Mucosa of gallbladder (tissue), 1 donor: Measurements from ENCODE around the gene SMURF2. TPM values are rescaled to one million over a fixed set of nuclear protein-coding genes. Genes with fewer than 3 reads are reported as not detected.
A peak's percentile ranks its signal among the peaks of the same experiment; 100 is the strongest.

Source experiments
- DNase-seq: peaks from one replicate; pipeline ENCODE4 v3.0.0-alpha.2; 2020; ENCODE audit warnings: low spot score
- total RNA-seq: library from RNA; stranded (reverse); gene quantifications from one replicate; pipeline ENCODE4 v1.2.1, GENCODE V29; 2021
- donor health status: DM: no; HTN: no; CAD: no.

Gene SMURF2
- total RNA-seq, 1 donor from 2014 or later = 22.2 TPM

GRCh38 chr17:64538508-64539130 is 123.5 kb downstream of the SMURF2 start:
- DNase-seq = no peak

DNA sequence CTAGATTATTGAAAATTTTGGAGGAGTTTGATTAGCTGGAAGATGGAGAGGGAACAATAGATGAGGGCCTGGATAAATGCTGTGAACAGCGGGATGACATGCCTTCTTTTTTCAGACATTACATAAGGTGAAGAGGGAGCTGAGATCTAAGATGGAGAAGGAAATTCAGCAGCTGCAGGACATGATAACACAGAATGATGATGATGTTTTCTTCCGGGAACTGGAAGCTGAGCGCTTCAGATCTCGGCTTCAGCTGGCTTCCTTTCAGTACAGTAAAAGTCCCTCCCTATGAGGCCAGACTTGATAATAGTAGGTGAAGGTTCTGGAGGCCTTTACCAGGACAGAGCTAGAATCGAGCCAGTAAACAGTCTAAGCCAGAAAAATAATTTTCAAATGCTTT is 124.6 kb downstream of the SMURF2 start:
- DNase-seq = no peak

DNA sequence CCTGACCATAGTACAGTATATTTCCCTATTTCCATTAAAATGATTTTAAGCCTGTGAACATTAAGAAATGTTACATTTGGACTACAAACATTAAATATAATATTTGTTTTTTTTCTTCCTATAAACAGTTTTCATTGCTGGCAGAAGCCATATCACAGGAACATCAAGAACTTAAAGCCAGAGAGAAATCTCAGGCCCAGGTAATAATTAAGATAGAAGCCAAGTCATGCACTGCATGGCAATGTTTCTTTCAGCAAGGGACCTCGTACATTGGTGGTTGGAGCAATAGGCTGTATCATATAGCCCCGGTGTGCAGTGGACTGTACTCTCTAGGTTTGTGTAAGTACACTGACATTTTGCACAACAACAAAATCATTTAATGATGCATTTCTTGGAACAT is 125.2 kb downstream of the SMURF2 start:
- no peak for DNase-seq

DNA sequence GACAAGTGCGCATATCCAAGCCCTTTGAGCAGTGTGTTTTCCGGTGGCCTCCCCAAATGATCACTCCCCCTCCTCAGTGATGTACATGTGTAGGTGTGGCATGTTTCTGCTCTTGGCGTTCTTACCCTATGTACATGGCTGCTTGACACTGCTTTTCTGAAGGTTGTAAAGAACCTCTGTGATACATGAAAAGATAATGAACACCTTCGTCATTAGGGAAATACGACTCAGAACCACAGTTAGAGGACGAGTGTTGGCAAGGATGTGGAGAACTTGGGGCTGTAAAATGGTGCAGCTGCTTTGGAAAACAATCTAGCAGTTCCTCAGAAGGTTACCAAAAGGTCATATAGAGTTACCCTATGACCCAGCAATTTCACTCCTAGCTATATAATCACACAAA is 126.8 kb downstream of the SMURF2 start:
- no peak for DNase-seq

GRCh38 chr17:64534187-64534586 is 127.9 kb downstream of the SMURF2 start:
- no peak for DNase-seq

GRCh38 chr17:64533784-64534183 is 128.3 kb downstream of the SMURF2 start:
- no peak for DNase-seq

- DNase-seq = no peak
These were observed 129.7 kb downstream of the SMURF2 start for GRCh38 chr17:64532409-64532808.

DNA sequence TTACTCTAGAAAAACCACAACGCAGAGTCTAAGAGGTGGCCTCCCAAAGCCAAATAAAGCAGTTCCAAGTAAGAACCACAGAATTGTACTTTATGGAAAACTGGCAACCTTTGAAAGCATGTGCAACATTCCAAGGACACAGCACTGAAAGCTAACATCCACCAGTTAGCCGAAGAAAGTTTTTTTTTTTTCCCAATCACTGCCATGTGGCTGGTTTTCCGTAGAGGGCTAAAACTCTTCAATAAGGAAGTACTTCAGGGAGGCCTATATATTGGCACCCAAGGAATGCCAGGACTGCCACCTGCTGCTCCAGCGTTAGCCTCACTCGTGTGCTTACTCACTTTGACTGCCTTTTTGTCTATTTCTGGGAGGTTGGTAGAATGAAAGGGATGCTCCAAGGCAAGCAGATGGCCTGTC is 130.1 kb downstream of the SMURF2 start:
- no peak for DNase-seq

GRCh38 chr17:64529221-64529620 is 132.9 kb downstream of the SMURF2 start:
- no peak for DNase-seq

DNA sequence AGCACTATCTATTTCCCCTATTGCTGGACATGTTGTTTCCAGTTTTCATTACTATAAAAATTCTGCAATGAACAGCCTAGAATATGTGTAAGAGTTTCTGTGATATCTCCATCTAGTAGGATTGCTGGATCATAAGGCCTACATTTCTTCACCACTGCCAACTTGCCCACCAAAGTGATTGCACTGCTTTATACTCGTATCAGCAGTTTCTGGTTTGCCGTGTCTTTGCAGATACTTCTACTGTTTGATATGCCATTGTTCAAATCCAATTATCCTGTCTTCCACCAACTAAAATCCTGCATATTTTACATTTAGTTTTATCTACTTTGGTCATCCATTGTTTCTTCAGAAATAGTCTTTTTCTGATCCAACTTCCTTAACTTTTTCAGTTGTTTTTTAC is 134.2 kb downstream of the SMURF2 start:
- no peak for DNase-seq

- no peak for DNase-seq
These were observed 141.7 kb downstream of the SMURF2 start for GRCh38 chr17:64520359-64520758.

DNA sequence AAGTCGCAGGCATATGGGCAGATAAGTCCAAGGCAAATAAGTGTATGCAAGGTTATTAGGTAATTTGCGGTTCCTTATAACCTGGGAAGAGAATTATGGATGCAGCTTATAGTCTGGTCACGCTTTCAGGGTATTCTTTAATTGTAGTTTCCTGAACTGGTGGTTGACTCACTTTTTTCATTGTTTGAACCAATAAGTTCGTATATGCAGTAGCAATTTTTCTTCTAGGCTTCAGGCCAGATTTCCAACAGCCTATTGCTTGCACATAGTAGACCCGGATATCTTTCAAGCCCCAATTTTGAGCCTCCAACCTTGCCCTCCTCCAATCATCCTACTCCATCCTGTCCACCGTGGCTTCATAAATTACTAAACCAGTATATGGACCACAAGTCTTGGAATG is 142.5 kb downstream of the SMURF2 start:
- DNase-seq = no peak

DNA sequence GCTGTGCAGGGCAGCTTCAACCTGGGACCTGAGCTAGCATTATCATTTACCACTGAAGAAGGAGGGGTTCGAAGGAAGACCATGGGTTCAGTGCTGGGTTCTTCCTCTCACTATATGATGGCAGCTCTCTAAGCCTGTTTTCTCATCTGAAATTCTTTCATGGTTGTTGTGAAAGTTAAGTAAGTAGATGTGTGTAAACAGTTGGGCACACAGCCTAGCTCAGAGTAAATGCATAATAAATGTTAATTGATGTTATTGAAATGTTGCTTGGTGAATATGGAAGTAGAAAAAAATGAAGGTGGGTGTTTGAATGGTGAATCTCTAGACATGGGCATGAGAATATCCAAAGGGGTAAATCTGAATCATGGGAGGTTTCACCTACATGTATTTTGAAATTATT is 146.3 kb downstream of the SMURF2 start:
- DNase-seq = no peak

DNA sequence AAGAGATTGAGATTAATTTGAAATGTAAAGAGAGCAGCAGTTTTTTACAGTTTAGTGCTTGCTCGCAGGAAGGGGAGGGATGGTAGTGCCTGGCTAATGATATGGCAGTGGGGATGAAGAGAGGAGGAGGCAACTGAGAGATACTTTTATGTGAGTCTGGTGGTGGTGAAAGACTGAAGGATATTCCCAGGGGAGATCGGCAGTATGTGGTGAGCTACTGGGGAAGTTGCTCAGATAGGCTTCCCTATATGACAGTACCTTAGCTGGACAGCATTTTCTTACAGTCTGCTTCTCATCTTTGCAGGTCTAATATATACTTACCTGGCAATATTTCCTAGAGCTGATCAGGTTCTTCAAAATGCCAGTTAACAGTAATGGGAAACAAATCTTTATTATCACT is 146.7 kb downstream of the SMURF2 start:
- DNase-seq = no peak

- DNase-seq = no peak
These were observed 152.9 kb downstream of the SMURF2 start for GRCh38 chr17:64509179-64509578.

GRCh38 chr17:64508683-64509082 is 153.4 kb downstream of the SMURF2 start:
- no peak for DNase-seq

DNA sequence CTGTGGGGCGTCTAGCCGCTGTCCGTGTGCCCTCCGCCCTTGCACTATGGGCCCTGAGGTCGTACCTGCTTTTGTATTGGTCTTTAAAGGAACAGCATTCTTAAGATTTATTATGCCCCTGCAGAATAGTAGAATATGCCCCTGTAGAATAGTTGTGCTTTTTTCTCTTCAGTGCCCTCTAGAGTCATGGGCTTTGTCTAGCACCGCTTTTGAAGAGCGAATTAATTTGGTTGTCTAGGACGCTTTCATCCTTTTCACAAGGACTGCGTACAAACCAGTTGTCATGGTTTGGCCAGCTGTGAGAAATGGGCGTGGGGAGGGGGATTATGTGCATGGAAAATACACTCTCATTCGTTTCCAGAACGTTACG is 154.7 kb downstream of the SMURF2 start:
- peak; percentile 33 for DNase-seq

GRCh38 chr17:64506576-64507412 is 155.3 kb downstream of the SMURF2 start, which contains the start of gene CEP95:
CEP95 (plus strand) TSS chr17:64506977; CDS start chr17:64507098, 121 bp downstream.
- DNase-seq = peak; percentile 96

DNA sequence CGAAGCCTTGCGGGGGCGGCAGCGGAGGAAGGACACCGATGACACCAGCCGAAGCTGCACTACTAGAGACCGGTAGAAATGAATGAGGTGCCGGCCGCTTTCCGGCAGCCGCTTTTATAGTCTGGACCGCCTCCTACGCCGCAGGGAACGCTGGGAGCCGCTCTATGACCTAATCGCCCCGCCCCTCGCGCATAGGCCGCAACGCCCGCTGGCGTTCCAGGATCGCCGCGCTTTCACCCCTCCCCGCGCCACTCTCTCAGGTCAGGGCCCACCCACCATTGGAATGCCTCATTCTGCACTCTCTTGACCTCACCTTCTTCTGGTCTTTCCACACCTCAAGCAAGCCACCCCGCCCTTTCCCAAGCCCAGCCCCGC is 155.9 kb downstream of the SMURF2 start, which contains the start of gene DDX5:
Gene DDX5 (minus strand): TSS at position 89 of the 375 bp plus-strand sequence. CDS start 170 bp downstream, outside the sequence.
- peak; percentile 98 for DNase-seq

- DNase-seq = peak; percentile 94
These were observed 156.5 kb downstream of the SMURF2 start for GRCh38 chr17:64505340-64506200.

DNA sequence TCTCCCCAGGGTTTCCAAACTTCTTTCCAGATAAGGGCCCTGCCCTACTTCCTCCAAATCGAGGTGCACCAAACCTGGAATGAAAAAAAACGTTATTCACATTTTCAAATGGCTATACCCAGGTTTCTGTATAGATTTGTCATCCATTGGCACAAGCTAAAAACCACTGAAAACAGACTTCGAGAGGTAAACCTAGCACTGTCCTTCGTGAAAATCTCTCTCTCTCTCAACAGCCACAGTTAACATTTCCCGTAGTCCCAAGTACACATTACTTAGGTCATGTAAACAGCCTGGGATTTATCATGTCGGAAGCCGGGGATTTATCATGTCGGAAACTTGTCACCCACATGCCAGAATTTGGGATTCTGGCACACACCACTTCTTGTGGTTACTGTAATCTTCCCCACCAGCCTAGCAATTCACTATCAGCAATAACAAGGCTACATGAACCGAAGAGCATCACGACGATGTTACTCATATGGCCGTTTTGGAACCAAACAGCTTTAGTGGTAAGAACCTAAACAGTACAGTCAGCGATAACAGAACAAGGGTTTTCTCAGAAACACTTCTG is 157.3 kb downstream of the SMURF2 start:
- DNase-seq = no peak
